H1 (cell line): ENCODE results near the gene ASTN2. TPM values are rescaled to one million over a fixed set of nuclear protein-coding genes. Genes with fewer than 3 reads are reported as not detected.

Experiments used
- POLR2AphosphoS5 ChIP-seq: IDR thresholded peaks from 2 replicates; pipeline ENCODE4 v1.6.1; 2011; ENCODE audit warnings: low read depth, low read length
- polyA plus RNA-seq, 7 experiments: library from polyadenylated mRNA; depleted of rRNA in 3 of 7; stranded (reverse) in 5 of 7; unstranded in 2 of 7; fragments of >200 nt in 5 of 7; fragments of 200-250 nt in 2 of 7; gene quantifications; 1 replicate in 5 of 7; 2 replicates in 1 of 7; 4 replicates in 1 of 7; pipeline versions ENCODE4 v1.2.1 to v1.2.3, GENCODE V29; 2011 to 2013; ENCODE audit warnings: missing spikeins in 2 of 7, mixed read lengths in 2 of 7
- total RNA-seq: library from RNA; stranded (reverse); fragmentation: NEBNext Ultra II Directional; extraction: Animal tissue kit (Norgen Biotek cat#: 25700); gene quantifications from 2 replicates; pipeline ENCODE4 v1.2.1, GENCODE V29; 2021

The ASTN2 gene
- total and polyA plus RNA-seq, 2 of the 8 experiments (the other 6 are each of a cell fraction or from before 2014, with no cell fraction given), result 8.2 to 13.7 TPM

- TF ChIP-seq POLR2AphosphoS5, result no peak
Measured at GRCh38 chr9:117122102-117122501, 292.8 kb downstream of the ASTN2 start (continued).
